T-cell (primary cell): ENCODE data around the gene PRAMEF17. TPM values are rescaled to one million over a fixed set of nuclear protein-coding genes. Genes with fewer than 3 reads are reported as not detected.
A peak's percentile ranks its signal among the peaks of the same experiment; 100 is the strongest.
"Not testable (repeated sequence)": the region's sequence is repeated elsewhere in the genome, so short reads cannot be mapped to it uniquely, and the experiment has no call there.

ENCODE experiments used
- ATAC-seq, 4 experiments: fragments of 200-7000 bp in 3 of 4; fragments of 150-1000 bp in 1 of 4; cut with Tn5 transposase; replicated peaks in 1 of 4; 1 replicate in 3 of 4; 2 replicates in 1 of 4; pipeline ENCODE4 v1.10.0; 2021; ENCODE audit warnings: moderate library complexity in 3 of 4, mild to moderate bottlenecking in 2 of 4, moderate number of reproducible peaks in 1 of 4
- CTCF ChIA-PET, 2 donors: fragments of 300-600 bp; sonication (Branson Sonifier 250); formaldehyde crosslinking; loops; one replicate each; lab custom pipeline; 2022; ENCODE audit warnings: antibody characterized with exemption in 2 of 2; lab: Charles Lee
- POLR2A ChIA-PET, 2 donors: fragments of 300-600 bp; sonication (Branson Sonifier 250); formaldehyde crosslinking; loops; one replicate each; lab custom pipeline; 2022; ENCODE audit warnings: antibody characterized with exemption in 2 of 2; lab: Charles Lee
- DNase-seq, 35 experiments: peaks; one replicate each; pipeline versions ENCODE4 v3.0.0 to v3.0.0-alpha.2; 2013 to 2023
- H3K27ac ChIP-seq: one replicate; pipeline ENCODE4 v1.5.1; 2013; ENCODE audit warnings: low read length
- H3K27me3 ChIP-seq, 2 experiments: replicated peaks in 1 of 2; 1 replicate in 1 of 2; 2 replicates in 1 of 2; pipeline versions ENCODE4 v1.6.1 to v1.7.0; 2013; ENCODE audit warnings: low read length in 1 of 2, mixed read lengths in 1 of 2; ENCODE audit not compliant: control insufficient read depth in 2 of 2, insufficient read depth in 2 of 2; ENCODE audit errors: extremely low read depth in 1 of 2
- H3K36me3 ChIP-seq, 2 donors: 1 replicate in 1 of 2; 2 replicates in 1 of 2; pipeline versions ENCODE4 v1.6.1 to v1.7.0; 2013; ENCODE audit warnings: low read length in 1 of 2; ENCODE audit not compliant: control insufficient read depth in 2 of 2, insufficient read depth in 1 of 2; ENCODE audit errors: extremely low read depth in 1 of 2
- H3K4me1 ChIP-seq, 2 experiments: 1 replicate in 1 of 2; 2 replicates in 1 of 2; pipeline versions ENCODE4 v1.6.1 to v1.7.0; 2013; ENCODE audit warnings: low read length in 2 of 2, mixed read lengths in 1 of 2; ENCODE audit not compliant: insufficient read depth in 2 of 2, control insufficient read depth in 1 of 2; ENCODE audit errors: extremely low read depth in 1 of 2
- H3K4me3 ChIP-seq, 2 donors: 1 replicate in 1 of 2; 2 replicates in 1 of 2; pipeline versions ENCODE4 v1.5.1 to v1.7.0; 2013; ENCODE audit warnings: mild to moderate bottlenecking in 2 of 2, low read length in 1 of 2, moderate library complexity in 1 of 2; ENCODE audit not compliant: control insufficient read depth in 1 of 2; ENCODE audit errors: extremely low read depth in 1 of 2
- H3K9me3 ChIP-seq: 2 replicates; pipeline ENCODE4 v1.7.0; 2013
- H3K27ac Mint-ChIP-seq, 2 donors: one replicate each; pipeline ENCODE4 v1.8.0; 2020 to 2021; ENCODE audit warnings: mild to moderate bottlenecking in 2 of 2, mixed read lengths in 2 of 2
- H3K27me3 Mint-ChIP-seq, 2 donors: one replicate each; pipeline ENCODE4 v1.8.0; 2021 to 2022; ENCODE audit warnings: mixed read lengths in 2 of 2
- H3K36me3 Mint-ChIP-seq: one replicate; pipeline ENCODE4 v1.8.0; 2021; ENCODE audit warnings: mixed read lengths
- H3K4me1 Mint-ChIP-seq, 3 donors: one replicate each; pipeline ENCODE4 v1.8.0; 2020 to 2022; ENCODE audit warnings: mixed read lengths in 3 of 3, mild to moderate bottlenecking in 1 of 3
- H3K4me3 Mint-ChIP-seq, 3 donors: one replicate each; pipeline ENCODE4 v1.8.0; 2020 to 2022; ENCODE audit warnings: mild to moderate bottlenecking in 3 of 3, mixed read lengths in 3 of 3, moderate library complexity in 3 of 3
- H3K9me3 Mint-ChIP-seq, 3 donors: one replicate each; pipeline ENCODE4 v1.8.0; 2020 to 2022; ENCODE audit warnings: mixed read lengths in 3 of 3
- WGBS: methylation state at CpG from one replicate; pipeline ENCODE4 v1.1.5; 2013; ENCODE audit warnings: missing lambda C conversion rate; ENCODE audit not compliant: insufficient coverage; 5-methylcytosine and 5-hydroxymethylcytosine counted together
- total RNA-seq, 35 experiments: library from RNA in 6 of 35; stranded (reverse) in 6 of 35; fragments of 120-200 nt in 1 of 35; gene quantifications; one replicate each; pipeline versions ENCODE4 v1.2.1 to v1.2.4 and lab custom pipeline; 2013 to 2026

Gene PRAMEF17
- total RNA-seq (not detected), total RNA-seq (lab: John Stamatoyannopoulos, UW) (0 to 0.06 (median 0) reads per million in 29 experiments)
- total RNA-seq (2013) = not detected

DNA sequence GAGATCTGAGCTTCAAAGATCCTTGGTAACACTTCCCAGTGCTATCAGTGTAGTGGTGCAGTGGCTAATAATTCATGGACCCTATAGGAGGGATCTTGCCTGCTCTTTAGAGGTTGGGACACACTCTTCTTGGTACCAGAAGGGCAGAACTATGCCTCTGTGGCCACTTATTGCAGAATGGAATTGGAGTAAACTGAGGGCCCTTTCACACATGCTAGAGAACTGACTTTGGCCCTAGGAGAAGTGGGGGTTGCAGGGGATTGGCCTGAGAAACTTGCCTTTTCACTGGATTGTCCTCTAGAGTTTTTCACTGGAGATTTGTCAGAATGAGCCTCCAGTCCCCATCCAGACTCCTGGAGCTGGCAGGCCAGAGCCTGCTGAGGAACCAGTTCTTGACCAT lies at the start of gene PRAMEF17:
Gene PRAMEF17 (plus strand): TSS at position 301 of the 400 bp plus-strand sequence. CDS start 26 bp downstream, at position 327.
- H3K4me3 Mint-ChIP-seq, DNase-seq, H3K27ac ChIP-seq, H3K4me1 Mint-ChIP-seq, H3K27me3 Mint-ChIP-seq, H3K9me3 ChIP-seq, H3K27me3 ChIP-seq, H3K4me1 ChIP-seq, POLR2A ChIA-PET, H3K36me3 Mint-ChIP-seq, H3K36me3 ChIP-seq, H3K9me3 Mint-ChIP-seq, CTCF ChIA-PET, H3K27ac Mint-ChIP-seq, H3K4me3 ChIP-seq, ATAC-seq: not testable (repeated sequence)

DNA sequence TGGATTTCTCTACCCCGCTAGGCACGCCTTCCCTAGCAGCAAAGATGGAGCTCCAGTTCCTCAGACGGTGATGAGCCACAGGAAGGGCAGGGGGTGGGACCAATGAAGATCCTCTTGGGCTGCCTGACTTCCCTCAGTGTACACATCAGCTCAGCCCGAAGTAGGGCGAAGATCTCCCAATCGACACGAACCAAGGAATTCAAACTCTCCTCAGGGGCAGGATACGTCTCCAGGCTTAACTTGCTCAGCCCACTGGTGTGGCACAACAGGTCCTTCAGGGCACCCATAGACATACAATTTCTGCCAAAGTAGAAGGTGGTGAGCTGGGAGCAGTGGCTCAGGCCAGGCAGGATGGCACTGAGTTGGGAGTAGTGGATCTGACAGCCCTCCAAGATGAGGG lies 46.9 kb upstream of the PRAMEF17 start:
- H3K27ac Mint-ChIP-seq, POLR2A ChIA-PET: not testable (repeated sequence)
- WGBS = no CpG with 5 or more reads among the region's 8 CpGs

GRCh38 chr1:13347034-13347433 lies 42.4 kb upstream of the PRAMEF17 start, which contains the start of gene PRAMEF14:
Gene PRAMEF14 (minus strand): TSS chr1:13347134. CDS start chr1:13345314, 1,820 bp downstream.
- H3K4me3 ChIP-seq, H3K4me1 Mint-ChIP-seq, H3K27me3 ChIP-seq, H3K27ac ChIP-seq, CTCF ChIA-PET, H3K4me1 ChIP-seq, H3K4me3 Mint-ChIP-seq, H3K27me3 Mint-ChIP-seq, DNase-seq, ATAC-seq, POLR2A ChIA-PET, H3K9me3 Mint-ChIP-seq, H3K36me3 ChIP-seq, H3K36me3 Mint-ChIP-seq, H3K27ac Mint-ChIP-seq, H3K9me3 ChIP-seq: not testable (repeated sequence)
- WGBS = no CpG with 5 or more reads among the region's 7 CpGs

More for the DNA sequence above, 46.9 kb upstream of the PRAMEF17 start:
- H3K4me3 ChIP-seq, H3K27me3 ChIP-seq, CTCF ChIA-PET, H3K4me1 Mint-ChIP-seq, DNase-seq, H3K36me3 Mint-ChIP-seq, H3K9me3 ChIP-seq, H3K27ac ChIP-seq, H3K4me1 ChIP-seq, ATAC-seq, H3K4me3 Mint-ChIP-seq, H3K9me3 Mint-ChIP-seq, H3K27me3 Mint-ChIP-seq, H3K36me3 ChIP-seq: not testable (repeated sequence)

DNA sequence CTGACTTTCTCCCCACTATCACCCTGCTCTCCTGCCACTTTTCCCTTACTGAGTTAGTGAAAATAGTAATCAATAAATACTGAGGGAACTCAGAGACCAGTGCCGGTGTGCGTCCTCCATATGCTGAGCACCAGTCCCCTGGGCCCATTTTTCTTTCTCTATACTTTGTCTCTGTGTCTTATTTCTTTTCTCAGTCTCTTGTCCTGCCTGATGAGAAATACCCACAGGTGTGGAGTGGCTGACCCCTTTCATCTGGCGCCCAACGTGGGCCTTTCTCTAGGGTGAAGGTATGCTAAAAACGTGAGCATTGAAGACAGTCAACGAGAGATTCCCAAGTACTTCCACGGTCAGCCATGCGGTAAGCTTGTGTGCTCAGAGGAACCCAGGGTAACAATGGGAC lies 36.0 kb upstream of the PRAMEF17 start:
- H3K27me3 ChIP-seq, H3K4me3 ChIP-seq, POLR2A ChIA-PET, H3K27ac ChIP-seq, H3K4me3 Mint-ChIP-seq, H3K27ac Mint-ChIP-seq, H3K4me1 Mint-ChIP-seq, H3K27me3 Mint-ChIP-seq, H3K9me3 ChIP-seq, DNase-seq, H3K36me3 Mint-ChIP-seq, ATAC-seq, H3K36me3 ChIP-seq, CTCF ChIA-PET, H3K4me1 ChIP-seq: not testable (repeated sequence)
- peaks cover 4 to 11% (median 7%) of the 10 kb centered on the region in 3 donors for H3K9me3 Mint-ChIP-seq
- whole genome bisulfite sequencing = no CpG with 5 or more reads among the region's 8 CpGs

DNA sequence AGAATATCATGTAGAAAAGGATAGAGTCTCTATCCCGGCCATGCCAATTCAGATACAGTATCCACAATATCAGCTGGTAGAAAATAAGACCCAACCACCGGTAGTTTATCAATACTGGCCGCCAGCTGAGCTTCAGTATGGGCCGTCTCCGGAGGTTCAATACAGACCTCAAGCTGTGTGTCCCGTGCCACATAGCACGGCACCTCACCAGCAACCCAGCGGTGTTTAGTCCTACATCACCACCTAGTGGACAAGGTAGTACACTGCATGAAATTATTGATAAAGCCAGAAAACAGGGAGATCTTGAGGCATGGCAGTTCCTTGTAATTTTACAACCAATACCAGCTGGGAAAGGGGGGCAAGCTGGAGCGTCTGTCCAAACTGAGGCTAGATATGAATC lies 35.0 kb upstream of the PRAMEF17 start:
- ATAC-seq, H3K27ac Mint-ChIP-seq, H3K36me3 ChIP-seq, POLR2A ChIA-PET, DNase-seq, H3K9me3 ChIP-seq, H3K4me1 ChIP-seq, CTCF ChIA-PET, H3K27me3 Mint-ChIP-seq, H3K27ac ChIP-seq, H3K36me3 Mint-ChIP-seq, H3K27me3 ChIP-seq, H3K4me3 Mint-ChIP-seq, H3K4me1 Mint-ChIP-seq, H3K4me3 ChIP-seq: not testable (repeated sequence)
- peaks cover 4 to 11% (median 7%) of the 10 kb centered on the region in 3 donors for H3K9me3 Mint-ChIP-seq
- no CpG with 5 or more reads among the region's 9 CpGs for WGBS

GRCh38 chr1:13356774-13357173 lies 32.7 kb upstream of the PRAMEF17 start:
- H3K4me3 ChIP-seq, CTCF ChIA-PET, H3K4me1 Mint-ChIP-seq, POLR2A ChIA-PET, H3K27ac Mint-ChIP-seq, H3K4me1 ChIP-seq, H3K27me3 ChIP-seq, H3K27me3 Mint-ChIP-seq, ATAC-seq, H3K36me3 ChIP-seq, H3K4me3 Mint-ChIP-seq, H3K36me3 Mint-ChIP-seq, H3K27ac ChIP-seq, H3K9me3 ChIP-seq: not testable (repeated sequence)
- peak in 11 of 35 experiments; percentile 0 to 55 (median 4) for DNase-seq
- peaks cover 4 to 11% (median 7%) of the 10 kb centered on the region in 3 donors for H3K9me3 Mint-ChIP-seq
- WGBS = 0% methylated on average over 1 of the region's 5 CpGs

- ATAC-seq, H3K36me3 Mint-ChIP-seq, DNase-seq, H3K9me3 Mint-ChIP-seq, H3K36me3 ChIP-seq, H3K4me1 Mint-ChIP-seq, H3K27ac Mint-ChIP-seq, H3K4me3 ChIP-seq, H3K27me3 ChIP-seq, H3K4me3 Mint-ChIP-seq, H3K4me1 ChIP-seq, H3K27ac ChIP-seq, POLR2A ChIA-PET, H3K9me3 ChIP-seq, H3K27me3 Mint-ChIP-seq, CTCF ChIA-PET: not testable (repeated sequence)
- no CpG with 5 or more reads among the region's 7 CpGs for WGBS
These were observed 27.1 kb upstream of the PRAMEF17 start for GRCh38 chr1:13362364-13362763.
